Adipose tissue (tissue), 3 donors: Measurements from ENCODE around the gene FLII. TPM values are rescaled to one million over a fixed set of nuclear protein-coding genes. Genes with fewer than 3 reads are reported as not detected.
"Not testable (repeated sequence)": the region's sequence is repeated elsewhere in the genome, so short reads cannot be mapped to it uniquely, and the experiment has no call there.

ENCODE experiments used
- H3K27ac ChIP-seq: one replicate; pipeline ENCODE4 v1.5.1; 2013; ENCODE audit warnings: low read depth, low read length
- WGBS, 3 donors: extraction: QIAGEN DNeasy Blood & Tissue Kit; methylation state at CpG; one replicate each; pipeline ENCODE4 v1.1.7; 2013; 5-methylcytosine and 5-hydroxymethylcytosine counted together
- polyA plus RNA-seq, 3 donors: library from polyadenylated mRNA; stranded (reverse); fragments of 200-250 nt; gene quantifications; one replicate each; pipeline ENCODE4 v1.2.3, GENCODE V29; 2013
- donor health status: healthy with polysubstance abuse.
- donor health status: Bipolar disorder and iron deficiency.
- donor health status: healthy.

The FLII gene
- polyA plus RNA-seq: 100 to 1,000 TPM; 189 to 228 (median 200) TPM

GRCh38 chr17:18258356-18259038 is at the start of gene FLII:
Gene FLII (minus strand): TSS chr17:18258738. CDS start chr17:18258690, 48 bp downstream.
- H3K27ac ChIP-seq: peak within 1 kb of the TSS; percentile 45
- 1 to 2% (median 1%) methylated on average over 60 to 71 of the region's 71 CpGs for WGBS, 3 donors

GRCh38 chr17:18303206-18303605 is 44.7 kb upstream of the FLII start:
- 82 to 87% (median 86%) methylated on average over 13 of the region's 13 CpGs for WGBS, 3 donors

GRCh38 chr17:18300725-18301480 is 42.4 kb upstream of the FLII start:
- 67 to 88% (median 70%) methylated on average over 8 of the region's 8 CpGs for WGBS, 3 donors
- no peak overlapping the region for H3K27ac ChIP-seq

More at GRCh38 chr17:18303206-18303605, 44.7 kb upstream of the FLII start:
- H3K27ac ChIP-seq: not testable (repeated sequence)

GRCh38 chr17:18298061-18298460 is 39.5 kb upstream of the FLII start:
- not testable (repeated sequence) for H3K27ac ChIP-seq
- WGBS, 3 donors: 92 to 100% methylated on average over 8 to 24 of the region's 30 CpGs; no CpG with 5 or more reads in 1 of the 3 donors

GRCh38 chr17:18291718-18292540 is 33.4 kb upstream of the FLII start:
- 89 to 95% (median 89%) methylated on average over 15 of the region's 15 CpGs for WGBS, 3 donors
- H3K27ac ChIP-seq: no peak overlapping the region

GRCh38 chr17:18285296-18285695 is 26.8 kb upstream of the FLII start:
- no peak overlapping the region for H3K27ac ChIP-seq
- WGBS, 3 donors: 90 to 97% (median 95%) methylated on average over 11 of the region's 11 CpGs

GRCh38 chr17:18281788-18282187 is 23.2 kb upstream of the FLII start:
- 87 to 92% (median 92%) methylated on average over 6 of the region's 6 CpGs for WGBS, 3 donors

GRCh38 chr17:18280766-18281371 is 22.3 kb upstream of the FLII start:
- 54 to 79% (median 72%) methylated on average over 5 of the region's 5 CpGs for WGBS, 3 donors
- no peak overlapping the region for H3K27ac ChIP-seq

More at GRCh38 chr17:18281788-18282187, 23.2 kb upstream of the FLII start:
- H3K27ac ChIP-seq: no peak overlapping the region

- no peak overlapping the region for H3K27ac ChIP-seq
- 92 to 97% (median 95%) methylated on average over 4 of the region's 4 CpGs for WGBS, 3 donors
Measured at GRCh38 chr17:18280249-18280648, 21.7 kb upstream of the FLII start.

GRCh38 chr17:18278867-18279266 is 20.3 kb upstream of the FLII start:
- H3K27ac ChIP-seq: no peak overlapping the region
- WGBS, 3 donors: 77 to 87% (median 83%) methylated on average over 3 of the region's 3 CpGs

GRCh38 chr17:18277076-18277475 is 18.5 kb upstream of the FLII start:
- no peak overlapping the region for H3K27ac ChIP-seq
- 84 to 92% (median 88%) methylated on average over 1 of the region's 1 CpG for WGBS, 3 donors

GRCh38 chr17:18270046-18270931 is 11.8 kb upstream of the FLII start:
- 85 to 88% (median 85%) methylated on average over 14 of the region's 14 CpGs for WGBS, 3 donors

GRCh38 chr17:18267927-18268711 is 9.6 kb upstream of the FLII start:
- no peak overlapping the region for H3K27ac ChIP-seq
- 55 to 59% (median 55%) methylated on average over 14 of the region's 14 CpGs for WGBS, 3 donors

More at GRCh38 chr17:18270046-18270931, 11.8 kb upstream of the FLII start:
- no peak overlapping the region for H3K27ac ChIP-seq

- 80 to 83% (median 82%) methylated on average over 10 of the region's 10 CpGs for WGBS, 3 donors
- H3K27ac ChIP-seq: no peak overlapping the region
Measured at GRCh38 chr17:18267366-18267765, 8.8 kb upstream of the FLII start.

- 92 to 94% (median 93%) methylated on average over 40 to 50 of the region's 50 CpGs for WGBS, 3 donors
- no peak overlapping the region for H3K27ac ChIP-seq
Measured at GRCh38 chr17:18263885-18264682, 5.5 kb upstream of the FLII start.

- H3K27ac ChIP-seq: no peak overlapping the region
- 44 to 89% (median 88%) methylated on average over 12 of the region's 12 CpGs for whole genome bisulfite sequencing, 3 donors
Measured at GRCh38 chr17:18262641-18263040, 4.1 kb upstream of the FLII start.
